ENCODE data around the gene RPLP2. TPM values are rescaled to one million over a fixed set of nuclear protein-coding genes. Genes with fewer than 3 reads are reported as not detected.

The RPLP2 gene
- total and polyA plus RNA-seq, 4 donors: 441 to 2,648 (median 1,513) TPM

DNA sequence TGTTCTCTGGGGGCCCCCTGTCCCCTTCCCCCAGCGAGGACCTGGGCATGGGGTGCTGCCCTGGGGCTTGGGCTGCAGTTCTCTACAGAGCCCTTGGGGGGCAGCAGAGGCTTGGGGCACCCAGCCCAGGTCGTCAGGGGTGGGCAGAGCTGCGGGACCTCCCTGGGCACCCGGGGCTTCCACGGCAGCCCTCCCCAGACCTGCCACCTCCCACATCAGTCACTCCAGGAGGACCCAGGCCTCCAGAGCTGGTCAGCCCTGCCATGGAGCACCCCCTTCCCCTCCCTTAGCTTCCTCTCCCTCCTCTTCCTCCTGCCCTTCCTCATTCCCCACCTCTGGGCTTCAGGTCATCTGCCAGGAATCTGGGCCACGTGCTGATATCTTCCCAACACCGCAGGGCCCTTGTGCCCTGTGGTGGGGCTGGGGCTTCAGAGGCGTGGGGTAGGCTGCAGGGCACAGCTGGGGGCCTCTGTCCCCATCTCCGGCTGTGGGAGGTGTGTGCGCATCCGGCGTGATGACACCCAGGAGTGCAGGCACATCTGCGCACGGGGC lies 38.7 kb downstream of the RPLP2 start:
- Histone ChIP-seq H3K4me3 (no peak overlapping the region), H3K4me1 (ENCODE audit: control insufficient read depth in 5 of 5, insufficient read depth in 5 of 5, low read length in 5 of 5) (peaks cover 0 to 53% (median 32%) of the 10 kb centered on the region in 5 donors), H3K27ac (ENCODE audit: low read depth in 1 of 2, low read length in 1 of 2) (no peak overlapping the region), H3K27me3 (ENCODE audit: control insufficient read depth in 3 of 3, insufficient read depth in 3 of 3, low read length in 2 of 3) (no peaks in the 10 kb centered on the region), H3K9ac (ENCODE audit: insufficient read depth in 1 of 2, low read length in 2 of 2) (no peak overlapping the region), H3K9me3 (ENCODE audit: control insufficient read depth in 4 of 4, insufficient read depth in 3 of 4, low read length in 3 of 4) (no peaks in the 10 kb centered on the region), H3K36me3 (ENCODE audit: control insufficient read depth in 4 of 4, insufficient read depth in 4 of 4, low read length in 4 of 4) (peaks cover 0 to 20% (median 0%) of the 10 kb centered on the region in 4 donors)
- TF ChIP-seq, protein P1, sequence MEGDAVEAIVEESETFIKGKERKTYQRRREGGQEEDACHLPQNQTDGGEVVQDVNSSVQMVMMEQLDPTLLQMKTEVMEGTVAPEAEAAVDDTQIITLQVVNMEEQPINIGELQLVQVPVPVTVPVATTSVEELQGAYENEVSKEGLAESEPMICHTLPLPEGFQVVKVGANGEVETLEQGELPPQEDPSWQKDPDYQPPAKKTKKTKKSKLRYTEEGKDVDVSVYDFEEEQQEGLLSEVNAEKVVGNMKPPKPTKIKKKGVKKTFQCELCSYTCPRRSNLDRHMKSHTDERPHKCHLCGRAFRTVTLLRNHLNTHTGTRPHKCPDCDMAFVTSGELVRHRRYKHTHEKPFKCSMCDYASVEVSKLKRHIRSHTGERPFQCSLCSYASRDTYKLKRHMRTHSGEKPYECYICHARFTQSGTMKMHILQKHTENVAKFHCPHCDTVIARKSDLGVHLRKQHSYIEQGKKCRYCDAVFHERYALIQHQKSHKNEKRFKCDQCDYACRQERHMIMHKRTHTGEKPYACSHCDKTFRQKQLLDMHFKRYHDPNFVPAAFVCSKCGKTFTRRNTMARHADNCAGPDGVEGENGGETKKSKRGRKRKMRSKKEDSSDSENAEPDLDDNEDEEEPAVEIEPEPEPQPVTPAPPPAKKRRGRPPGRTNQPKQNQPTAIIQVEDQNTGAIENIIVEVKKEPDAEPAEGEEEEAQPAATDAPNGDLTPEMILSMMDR (IDR thresholded peaks at IDR 0.05; ENCODE audit: control extremely low read depth, extremely low read depth): peak; percentile 68
- DNase-seq: no peak
- WGBS, 2 donors: 23 to 34% methylated on average over 14 of the region's 14 CpGs
- ATAC-seq (ENCODE audit: insufficient read depth, low FRiP score): no peak

DNA sequence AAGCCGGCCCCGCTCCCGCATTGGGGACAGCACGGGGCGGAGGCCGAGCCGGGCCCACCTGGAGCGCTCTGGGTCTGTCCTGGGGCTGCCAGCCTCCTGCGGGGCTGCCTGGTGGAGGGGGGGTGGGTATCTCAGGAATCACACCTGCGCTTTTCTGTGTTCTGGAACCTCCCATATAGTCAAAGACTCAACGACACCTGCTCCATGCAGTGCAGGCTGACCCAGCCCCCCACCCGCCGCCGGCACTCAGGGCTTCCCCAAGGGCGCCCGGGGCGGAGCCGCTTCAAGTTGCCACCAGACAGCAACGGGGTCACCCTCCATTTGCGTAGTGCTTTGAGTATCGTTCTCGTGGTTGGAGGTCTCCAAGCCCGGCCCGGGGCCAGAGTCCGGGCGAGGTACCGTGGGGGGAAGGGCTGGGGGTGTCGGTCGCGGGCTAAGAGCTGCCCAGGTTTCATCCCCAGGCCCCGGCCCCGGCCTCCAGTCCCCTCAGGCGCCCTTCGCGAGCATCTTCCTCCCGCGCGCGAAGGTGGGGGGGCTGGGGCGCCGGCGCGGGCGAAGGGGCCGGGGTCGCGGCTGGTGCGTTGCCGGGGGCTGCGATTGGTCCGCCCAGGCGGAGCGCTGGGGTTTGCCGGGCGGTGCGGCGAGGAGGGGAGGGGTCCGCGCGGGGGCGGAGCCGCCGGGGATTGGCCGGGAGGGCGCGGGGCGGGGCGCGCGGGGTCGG lies 39.5 kb downstream of the RPLP2 start:
- Histone ChIP-seq H3K4me1 (ENCODE audit: control insufficient read depth in 5 of 5, insufficient read depth in 5 of 5, low read length in 5 of 5) (peaks cover 0 to 46% (median 29%) of the 10 kb centered on the region in 5 donors), H3K9ac (ENCODE audit: insufficient read depth in 1 of 2, low read length in 2 of 2) (no peak overlapping the region), H3K27me3 (ENCODE audit: control insufficient read depth in 3 of 3, insufficient read depth in 3 of 3, low read length in 2 of 3) (no peaks in the 10 kb centered on the region), H3K36me3 (ENCODE audit: control insufficient read depth in 4 of 4, insufficient read depth in 4 of 4, low read length in 4 of 4) (peaks cover 0 to 25% (median 0%) of the 10 kb centered on the region in 4 donors), H3K27ac (ENCODE audit: low read depth in 1 of 2, low read length in 1 of 2) (no peak overlapping the region), H3K4me3 (no peak overlapping the region), H3K9me3 (ENCODE audit: control insufficient read depth in 4 of 4, insufficient read depth in 3 of 4, low read length in 3 of 4) (no peaks in the 10 kb centered on the region)
- ATAC-seq (ENCODE audit: insufficient read depth, low FRiP score): no peak
- TF ChIP-seq, protein P1 (IDR thresholded peaks at IDR 0.05; ENCODE audit: control extremely low read depth, extremely low read depth): no peak
- 6% methylated on average over 37 to 71 of the region's 71 CpGs for WGBS, 2 donors
- DNase-seq: peak in 2 of 3 donors; percentile 70 to 71

DNA sequence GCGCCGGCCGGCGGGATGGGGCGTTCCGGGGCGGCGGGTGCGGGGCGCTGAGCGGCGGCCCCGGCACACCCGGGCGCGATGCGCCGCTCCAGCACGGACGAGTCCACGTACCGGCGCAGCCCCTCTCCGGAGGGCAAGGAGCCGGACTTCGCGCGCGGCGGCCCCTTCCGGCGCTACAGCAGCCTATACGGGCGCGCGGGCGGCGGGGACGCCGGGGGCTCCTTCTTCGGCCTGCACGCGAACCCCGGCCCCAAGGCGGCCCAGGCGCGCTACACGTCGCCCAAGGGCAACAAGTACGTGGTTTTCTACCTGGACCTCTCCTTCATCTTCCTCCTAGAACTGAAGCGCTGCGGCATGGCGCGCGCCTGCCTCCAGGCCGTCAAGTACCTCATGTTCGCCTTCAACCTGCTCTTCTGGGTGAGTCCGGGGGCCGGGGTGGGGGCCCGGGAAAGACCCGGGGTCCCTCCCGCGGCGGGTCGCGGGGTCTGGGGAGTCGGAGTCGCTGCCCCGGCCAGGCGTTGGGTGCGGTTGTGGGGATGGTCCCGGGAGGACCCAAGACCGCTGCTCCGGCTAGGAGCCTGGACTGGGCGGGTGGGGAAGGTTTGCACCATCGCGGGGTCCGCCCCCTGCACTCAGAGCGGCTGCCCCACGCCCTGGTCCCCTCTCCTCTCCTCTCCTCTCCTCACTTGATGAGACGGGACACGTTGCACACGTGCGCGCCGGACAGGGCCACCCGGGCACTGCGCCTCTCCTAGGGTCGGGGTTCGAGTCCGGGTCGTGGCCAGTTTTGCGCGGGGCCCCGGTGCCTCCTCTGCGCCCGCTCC lies 40.4 kb downstream of the RPLP2 start:
- WGBS, 2 donors: 37 to 40% methylated on average over 91 to 97 of the region's 97 CpGs
- Histone ChIP-seq H3K4me1 (ENCODE audit: control insufficient read depth in 5 of 5, insufficient read depth in 5 of 5, low read length in 5 of 5) (peaks cover 0 to 45% (median 25%) of the 10 kb centered on the region in 5 donors), H3K4me3 (no peak overlapping the region), H3K9ac (ENCODE audit: insufficient read depth in 1 of 2, low read length in 2 of 2) (no peak overlapping the region), H3K36me3 (ENCODE audit: control insufficient read depth in 4 of 4, insufficient read depth in 4 of 4, low read length in 4 of 4) (peaks cover 0 to 31% (median 0%) of the 10 kb centered on the region in 4 donors), H3K27ac (ENCODE audit: low read depth in 1 of 2, low read length in 1 of 2) (no peak overlapping the region), H3K27me3 (ENCODE audit: control insufficient read depth in 3 of 3, insufficient read depth in 3 of 3, low read length in 2 of 3) (no peaks in the 10 kb centered on the region), H3K9me3 (ENCODE audit: control insufficient read depth in 4 of 4, insufficient read depth in 3 of 4, low read length in 3 of 4) (no peaks in the 10 kb centered on the region)
- ATAC-seq (ENCODE audit: insufficient read depth, low FRiP score) (no peak), DNase-seq (no peak)
- TF ChIP-seq, protein P1 (IDR thresholded peaks at IDR 0.05; ENCODE audit: control extremely low read depth, extremely low read depth): no peak

Data from lung (tissue), 12 donors.